Sigmoid colon (tissue), 4 donors: ENCODE measurements around the gene DDX31.

ENCODE experiments used
- CTCF ChIP-seq, 4 experiments: fragments of 450-650 bp in 3 of 4; fragments of 200-600 bp in 1 of 4; IDR thresholded peaks; one replicate each; pipeline ENCODE4 v1.5.1; 2016 to 2019; ENCODE audit warnings: antibody characterized with exemption in 4 of 4, mild to moderate bottlenecking in 3 of 4, moderate library complexity in 2 of 4
- POLR2A ChIP-seq, 2 donors: fragments of 450-650 bp; IDR thresholded peaks; one replicate each; pipeline ENCODE4 v1.6.1; 2016; ENCODE audit warnings: antibody characterized with exemption in 2 of 2, mild to moderate bottlenecking in 2 of 2, moderate library complexity in 2 of 2
- POLR2AphosphoS5 ChIP-seq, 4 donors: sonication (generic); formaldehyde crosslinking; IDR thresholded peaks; one replicate each; pipeline ENCODE4 v1.6.1; 2017; ENCODE audit warnings: antibody characterized with exemption in 4 of 4

GRCh38 chr9:132587592-132587955 lies 82.2 kb downstream of the DDX31 start:
- TF ChIP-seq CTCF (IDR thresholded peaks at IDR 0.05), result no peak
- TF ChIP-seq POLR2AphosphoS5 (IDR thresholded peaks at IDR 0.05), result no peak
- TF ChIP-seq POLR2A (IDR thresholded peaks at IDR 0.05), result no peak
